HG02938 (cell line): Measurements from ENCODE around the gene ZNF521.

Experiments used
- ATAC-seq: cut with Tn5 transposase; IDR thresholded peaks from one replicate; pipeline ENCODE4 v1.9.1; 2021; ENCODE audit warnings: mild to moderate bottlenecking, moderate library complexity; ENCODE audit not compliant: unreplicated experiment

ZNF521 gene

DNA sequence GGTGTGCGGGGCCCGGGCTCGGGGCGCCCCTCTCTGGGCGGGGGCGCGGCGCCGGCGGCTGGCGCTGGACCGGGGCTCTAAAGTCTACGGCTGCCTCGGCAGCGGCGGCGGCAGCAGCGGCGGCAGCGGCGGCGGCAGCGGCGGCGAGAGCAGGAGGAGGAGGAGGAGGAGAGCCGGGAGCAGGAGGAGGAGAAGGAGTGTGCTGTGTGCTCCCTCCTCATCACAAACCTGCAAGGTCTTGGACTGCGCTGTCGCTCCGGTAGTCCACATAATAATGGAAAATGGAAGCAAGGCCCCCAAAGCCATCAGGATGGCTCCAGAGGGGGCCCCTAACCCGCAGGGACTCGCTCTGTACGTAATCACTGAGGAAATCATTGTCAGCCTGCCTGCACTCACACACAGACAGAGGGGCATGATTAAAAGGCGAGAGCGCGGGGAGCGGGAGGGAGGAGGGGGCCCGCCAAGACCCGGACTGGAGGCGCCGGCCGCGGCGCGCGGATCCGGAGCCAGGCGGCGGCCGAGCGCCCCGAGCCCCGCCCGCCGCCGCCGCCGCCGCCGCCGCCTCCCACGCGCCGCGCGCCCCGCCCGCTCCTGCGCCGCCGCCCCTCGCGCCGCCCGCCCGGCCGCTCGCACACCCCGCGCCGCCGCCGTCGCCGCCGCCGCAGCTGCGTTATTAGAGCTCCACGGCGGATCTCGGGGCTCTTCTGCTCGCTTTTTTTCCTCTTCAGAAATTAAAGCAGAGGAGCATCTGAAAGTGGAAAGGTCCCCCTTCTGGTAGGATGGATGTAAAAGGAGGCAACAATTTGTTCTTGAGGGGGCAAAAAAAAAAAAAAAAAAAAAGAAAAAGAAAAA, at the start of gene ZNF521:
Gene ZNF521, minus strand, starts transcription at position 390 of the 852 bp plus-strand sequence. CDS start 1,220 bp downstream, outside the sequence.
- ATAC-seq: peak; percentile 68

DNA sequence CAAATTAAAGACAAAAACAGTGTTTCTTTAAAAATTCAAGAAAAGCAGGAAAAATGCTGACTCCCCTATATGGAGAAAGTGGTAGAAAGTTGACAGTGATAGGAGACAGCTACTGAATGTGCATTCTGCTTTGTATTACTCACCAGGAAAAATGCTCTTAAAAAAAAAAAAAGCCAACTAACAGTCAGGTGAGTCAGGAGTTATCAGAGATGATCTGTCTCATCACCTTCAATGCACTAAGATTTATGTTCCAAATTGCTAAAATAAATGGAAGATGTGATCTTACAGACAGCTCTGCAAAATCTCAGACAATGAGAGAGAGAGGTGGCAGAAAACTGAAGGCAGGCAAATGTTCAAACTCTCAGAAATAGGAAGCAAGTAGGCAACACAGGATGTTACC, 47.6 kb upstream of the ZNF521 start:
- no peak for ATAC-seq

DNA sequence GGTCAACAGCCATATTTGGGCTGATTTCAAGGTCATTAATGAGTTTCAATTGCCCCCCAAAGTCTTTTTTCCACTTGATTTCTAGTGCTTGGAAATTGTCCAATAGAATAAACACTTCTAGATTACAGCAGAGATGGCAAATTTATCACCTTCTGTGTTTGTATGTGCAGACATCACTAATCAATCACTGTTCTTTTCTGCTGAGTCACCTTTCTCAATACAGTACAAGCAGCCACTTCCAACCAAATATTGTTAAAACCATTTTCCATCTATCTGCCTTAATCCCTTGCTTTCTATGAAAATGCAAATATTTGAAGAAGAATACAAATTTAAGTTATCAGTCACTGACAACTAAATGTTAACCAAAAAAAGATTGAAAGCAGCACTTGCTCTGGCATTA, 40.2 kb upstream of the ZNF521 start:
- ATAC-seq: no peak

- no peak for ATAC-seq
These were observed 21.6 kb upstream of the ZNF521 start for GRCh38 chr18:25373432-25374179.

- ATAC-seq: no peak
These were observed 18.4 kb upstream of the ZNF521 start for GRCh38 chr18:25370391-25370790.

DNA sequence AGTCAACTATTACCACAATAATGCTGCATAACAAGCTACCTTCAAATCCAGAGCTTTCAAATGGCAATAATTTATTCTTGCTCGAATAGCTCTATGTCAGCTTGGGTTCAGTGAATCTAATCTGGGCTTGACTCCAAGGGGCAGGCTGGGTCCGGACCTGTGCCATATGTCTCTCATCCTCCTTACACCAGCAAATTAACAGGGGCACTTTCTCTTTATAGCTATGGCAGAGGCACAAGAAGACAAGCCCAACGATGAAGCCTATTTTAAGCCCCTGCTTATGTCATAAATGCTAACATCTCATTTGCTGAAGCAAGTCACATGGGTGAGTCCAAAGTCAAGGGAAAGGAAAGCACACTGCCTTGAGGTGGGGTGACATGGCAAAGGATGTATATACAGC, 13.3 kb upstream of the ZNF521 start:
- no peak for ATAC-seq

DNA sequence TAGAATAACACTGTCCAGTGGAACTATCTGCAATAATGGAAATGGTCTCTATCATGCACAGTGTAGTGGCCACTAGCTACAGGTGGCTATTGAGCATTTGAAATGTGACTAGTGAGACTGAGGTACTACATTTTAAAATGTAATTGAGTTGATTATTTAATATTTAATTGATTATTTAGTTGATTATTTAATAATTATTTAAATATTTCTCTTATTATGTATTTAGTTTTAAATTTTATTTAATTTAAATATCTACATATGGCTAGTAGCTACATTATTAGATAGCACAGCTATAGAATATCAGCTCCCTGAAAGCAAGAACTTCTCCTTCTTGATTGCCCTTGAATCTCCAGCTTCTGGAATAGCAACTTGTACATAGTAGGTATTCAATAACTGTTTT, 12.8 kb upstream of the ZNF521 start:
- no peak for ATAC-seq

GRCh38 chr18:25360301-25360899, 8.4 kb upstream of the ZNF521 start:
- no peak for ATAC-seq

- no peak for ATAC-seq
These were observed 1.1 kb upstream of the ZNF521 start for GRCh38 chr18:25353080-25353479.

- no peak for ATAC-seq
These were observed 651 bp upstream of the ZNF521 start for GRCh38 chr18:25352629-25353005.

DNA sequence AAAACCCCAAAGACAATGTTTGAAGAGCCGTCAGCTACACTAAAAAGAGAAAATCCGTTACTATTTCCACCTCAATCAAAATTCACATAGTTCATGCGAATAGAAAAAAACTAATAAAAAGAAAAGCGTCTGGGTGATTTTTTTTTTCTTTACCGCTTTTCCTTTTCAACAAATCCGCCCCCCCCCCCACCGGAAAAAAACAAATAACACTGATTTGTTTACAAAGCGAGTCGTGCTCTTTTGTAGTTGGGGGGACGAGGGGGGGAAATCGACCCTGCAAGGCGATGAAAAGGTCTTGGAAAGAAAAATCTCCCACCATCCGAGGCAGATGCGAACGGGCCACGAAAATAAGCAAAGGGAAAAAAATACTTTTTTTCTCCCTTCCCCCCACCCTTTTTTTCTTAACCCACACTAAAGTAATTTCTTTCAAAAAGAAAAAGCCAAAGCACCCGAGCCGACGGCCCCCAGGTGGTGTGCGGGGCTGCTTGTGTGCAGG, 638 bp downstream of the ZNF521 start:
- ATAC-seq: no peak

GRCh38 chr18:25350489-25351251, 1.3 kb downstream of the ZNF521 start:
- ATAC-seq: no peak

DNA sequence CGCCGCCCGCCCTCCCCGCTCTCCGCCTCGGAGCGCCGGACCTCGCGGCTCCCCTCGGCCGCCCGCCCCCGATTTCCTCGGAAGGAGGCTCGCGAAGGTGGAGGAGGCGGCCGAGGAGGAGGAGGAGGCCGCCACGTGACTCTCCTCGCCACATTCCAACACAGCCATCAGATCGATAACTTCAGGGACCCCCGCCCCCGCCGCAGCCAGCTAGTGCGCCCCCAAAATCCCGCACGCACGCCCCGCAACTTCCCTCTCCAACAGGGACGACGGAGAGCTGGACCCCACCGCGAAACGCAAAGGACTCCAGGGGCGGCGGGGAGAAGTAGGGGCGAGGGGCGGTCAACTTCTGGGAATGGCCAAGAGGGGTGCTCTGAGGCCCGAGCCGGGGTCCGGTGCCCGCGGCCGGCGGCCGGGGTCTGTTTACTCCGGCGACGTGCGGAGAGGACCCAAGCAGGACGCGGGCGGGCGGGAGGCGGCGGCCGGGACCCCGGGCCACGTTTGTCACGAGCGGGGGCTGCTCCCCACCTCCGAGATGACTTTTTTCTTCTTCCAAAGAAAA, 2.0 kb downstream of the ZNF521 start:
- no peak for ATAC-seq

DNA sequence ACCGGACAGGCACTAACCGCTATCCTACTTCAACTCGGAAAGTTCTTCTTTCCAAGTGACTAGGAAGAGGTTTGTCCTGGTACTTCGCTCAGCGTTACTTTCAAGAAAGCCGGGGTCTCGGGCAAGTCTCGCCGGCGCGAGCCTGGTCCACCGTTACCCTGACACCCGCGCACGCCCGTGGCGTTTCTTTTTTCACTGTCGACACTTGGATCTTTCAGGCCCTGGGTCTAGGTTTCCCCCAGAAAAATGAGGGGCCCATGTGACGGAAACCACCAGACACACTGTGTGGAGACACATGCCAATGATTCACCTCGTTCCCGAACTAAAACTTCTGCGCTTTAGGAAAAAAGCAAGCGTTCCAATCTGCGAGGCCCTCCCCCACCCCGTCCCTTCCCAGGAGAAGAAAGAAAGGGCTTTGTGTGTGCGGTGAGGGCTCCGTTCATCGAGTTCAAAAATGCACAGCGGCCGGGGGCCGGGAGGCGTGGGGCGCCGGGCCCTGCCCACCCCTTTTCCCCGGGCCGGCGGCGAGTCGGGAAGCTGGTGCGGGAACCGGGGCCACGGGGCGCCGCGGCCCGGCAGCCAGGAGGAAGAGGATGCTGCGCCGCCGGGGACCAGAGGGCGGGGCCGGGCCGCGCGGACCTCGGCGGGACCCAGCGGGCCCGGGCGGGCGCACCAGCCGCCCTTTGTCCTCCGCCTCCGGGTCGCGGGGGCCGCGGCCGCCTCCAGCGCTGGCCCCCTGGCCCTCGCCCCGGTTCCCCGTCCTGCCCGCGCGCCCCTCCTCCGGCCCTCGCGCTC, 2.6 kb downstream of the ZNF521 start:
- ATAC-seq: no peak

- no peak for ATAC-seq
These were observed 3.4 kb downstream of the ZNF521 start for GRCh38 chr18:25348386-25349130.

DNA sequence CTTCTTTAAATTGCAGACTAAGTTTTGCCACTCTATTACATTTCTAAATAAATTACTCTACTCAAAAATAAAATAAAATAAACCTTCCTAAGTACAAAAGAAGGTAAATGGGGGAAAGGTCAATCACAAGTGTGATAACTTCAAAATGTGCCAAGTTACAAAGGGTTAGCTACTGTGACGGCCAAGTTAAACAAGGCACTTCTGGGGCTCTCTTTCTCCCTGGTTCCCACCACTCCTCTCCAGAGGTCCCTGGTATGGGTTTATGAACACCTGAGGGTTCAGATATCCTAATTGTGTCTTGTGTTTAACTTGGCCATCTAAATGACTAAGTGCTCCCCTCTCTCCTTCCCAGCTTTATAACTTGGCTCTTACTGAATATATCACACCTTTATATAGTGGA, 5.4 kb downstream of the ZNF521 start:
- ATAC-seq: no peak

- no peak for ATAC-seq
These were observed 6.7 kb downstream of the ZNF521 start for GRCh38 chr18:25345081-25345866.

- ATAC-seq: no peak
These were observed 10.1 kb downstream of the ZNF521 start for GRCh38 chr18:25341831-25342230.
